Measurements from ENCODE around the gene ARSB. TPM values are rescaled to one million over a fixed set of nuclear protein-coding genes. Genes with fewer than 3 reads are reported as not detected.
A peak's percentile ranks its signal among the peaks of the same experiment; 100 is the strongest.

ARSB gene
- total RNA-seq, 1 donor from 2014 or later, result 21.4 TPM

GRCh38 chr5:78773655-78774054, 211.5 kb downstream of the ARSB start:
- Mint-ChIP-seq H3K4me3 (no peak overlapping the region), H3K27ac (peak overlapping the region; percentile 61), H3K36me3 (peaks cover 2% of the 10 kb centered on the region)

GRCh38 chr5:78771260-78772205, 213.6 kb downstream of the ARSB start:
- Mint-ChIP-seq H3K4me3 (no peak overlapping the region), H3K36me3 (peaks cover 2% of the 10 kb centered on the region), H3K4me1 (peaks cover 12% of the 10 kb centered on the region), H3K27me3 (ENCODE audit: low read depth) (no peaks in the 10 kb centered on the region), H3K27ac (no peak overlapping the region), H3K9me3 (no peaks in the 10 kb centered on the region)
- DNase-seq (ENCODE audit: low spot score in 2 of 2, unreplicated experiment in 2 of 2), result no peak
- no peak for TF ChIP-seq CTCF (IDR thresholded peaks at IDR 0.05; ENCODE audit: unreplicated experiment)

More at GRCh38 chr5:78773655-78774054, 211.5 kb downstream of the ARSB start:
- Mint-ChIP-seq H3K4me1 (peaks cover 8% of the 10 kb centered on the region), H3K27me3 (ENCODE audit: low read depth) (no peaks in the 10 kb centered on the region), H3K9me3 (no peaks in the 10 kb centered on the region)
- no peak for DNase-seq (ENCODE audit: low spot score in 2 of 2, unreplicated experiment in 2 of 2)
- no peak for TF ChIP-seq CTCF (IDR thresholded peaks at IDR 0.05; ENCODE audit: unreplicated experiment)

GRCh38 chr5:78768781-78769380, 216.2 kb downstream of the ARSB start:
- TF ChIP-seq CTCF (IDR thresholded peaks at IDR 0.05; ENCODE audit: unreplicated experiment), result no peak
- no peaks in the 10 kb centered on the region for H3K36me3 Mint-ChIP-seq
- DNase-seq (ENCODE audit: low spot score in 2 of 2, unreplicated experiment in 2 of 2), result no peak
- H3K9me3 Mint-ChIP-seq, result no peaks in the 10 kb centered on the region
- H3K27me3 Mint-ChIP-seq (ENCODE audit: low read depth), result no peaks in the 10 kb centered on the region
- peaks cover 24% of the 10 kb centered on the region for H3K4me1 Mint-ChIP-seq
- no peak overlapping the region for H3K4me3 Mint-ChIP-seq
- no peak overlapping the region for H3K27ac Mint-ChIP-seq

- no peak for DNase-seq (ENCODE audit: low spot score in 2 of 2, unreplicated experiment in 2 of 2)
- peaks cover 16% of the 10 kb centered on the region for H3K4me1 Mint-ChIP-seq
- H3K27ac Mint-ChIP-seq, result peak overlapping the region; percentile 44
- peaks cover 5% of the 10 kb centered on the region for H3K9me3 Mint-ChIP-seq
- no peaks in the 10 kb centered on the region for H3K27me3 Mint-ChIP-seq (ENCODE audit: low read depth)
- H3K36me3 Mint-ChIP-seq, result no peaks in the 10 kb centered on the region
- TF ChIP-seq CTCF (IDR thresholded peaks at IDR 0.05; ENCODE audit: unreplicated experiment), result no peak
- no peak overlapping the region for H3K4me3 Mint-ChIP-seq
These were observed 218.7 kb downstream of the ARSB start for GRCh38 chr5:78766412-78766762.

GRCh38 chr5:78765756-78766411, 219.2 kb downstream of the ARSB start:
- H3K27ac Mint-ChIP-seq, result peak overlapping the region; percentile 44
- H3K27me3 Mint-ChIP-seq (ENCODE audit: low read depth), result no peaks in the 10 kb centered on the region

More at GRCh38 chr5:78765756-78766411, 219.2 kb downstream of the ARSB start:
- TF ChIP-seq CTCF (IDR thresholded peaks at IDR 0.05; ENCODE audit: unreplicated experiment), result no peak
- no peak for DNase-seq (ENCODE audit: low spot score in 2 of 2, unreplicated experiment in 2 of 2)
- peaks cover 5% of the 10 kb centered on the region for H3K9me3 Mint-ChIP-seq
- H3K4me3 Mint-ChIP-seq, result no peak overlapping the region
- no peaks in the 10 kb centered on the region for H3K36me3 Mint-ChIP-seq
- H3K4me1 Mint-ChIP-seq, result peaks cover 16% of the 10 kb centered on the region
